ENCODE data around the gene SPDYE11.
"Not testable (repeated sequence)": the region's sequence is repeated elsewhere in the genome, so short reads cannot be mapped to it uniquely, and the experiment has no call there.

The SPDYE11 gene, protein sequence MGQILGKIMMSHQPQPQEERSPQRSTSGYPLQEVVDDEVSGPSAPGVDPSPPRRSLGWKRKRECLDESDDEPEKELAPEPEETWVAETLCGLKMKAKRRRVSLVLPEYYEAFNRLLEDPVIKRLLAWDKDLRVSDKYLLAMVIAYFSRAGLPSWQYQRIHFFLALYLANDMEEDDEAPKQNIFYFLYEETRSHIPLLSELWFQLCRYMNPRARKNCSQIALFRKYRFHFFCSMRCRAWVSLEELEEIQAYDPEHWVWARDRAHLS

DNA sequence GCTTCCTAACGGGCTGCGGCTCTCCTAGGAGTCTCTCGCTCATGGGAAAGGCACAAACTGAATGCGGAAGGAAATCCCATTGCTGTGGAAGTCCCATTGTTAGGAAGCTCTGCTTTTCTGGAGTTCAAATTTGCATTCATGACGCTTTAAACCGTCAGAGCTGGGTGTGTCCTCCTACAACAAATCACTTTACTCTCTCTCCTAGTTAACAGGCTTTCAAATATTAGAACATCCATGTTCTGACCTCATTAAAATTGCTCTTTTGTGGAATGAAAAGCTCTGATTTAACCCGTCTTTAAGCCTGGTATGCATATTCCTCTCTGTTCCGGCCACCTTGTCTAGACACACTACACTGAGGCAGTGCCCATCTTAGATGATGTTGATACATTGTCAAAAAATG, at the start of gene SPDYE11:
TSS of gene SPDYE11 (minus strand) at position 101 of the 400 bp plus-strand sequence. CDS start 1,800 bp downstream, outside the sequence.
- not testable (repeated sequence) for DNase-seq

DNA sequence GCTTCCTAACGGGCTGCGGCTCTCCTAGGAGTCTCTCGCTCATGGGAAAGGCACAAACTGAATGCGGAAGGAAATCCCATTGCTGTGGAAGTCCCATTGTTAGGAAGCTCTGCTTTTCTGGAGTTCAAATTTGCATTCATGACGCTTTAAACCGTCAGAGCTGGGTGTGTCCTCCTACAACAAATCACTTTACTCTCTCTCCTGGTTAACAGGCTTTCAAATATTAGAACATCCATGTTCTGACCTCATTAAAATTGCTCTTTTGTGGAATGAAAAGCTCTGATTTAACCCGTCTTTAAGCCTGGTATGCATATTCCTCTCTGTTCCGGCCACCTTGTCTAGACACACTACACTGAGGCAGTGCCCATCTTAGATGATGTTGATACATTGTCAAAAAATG, 28.2 kb upstream of the SPDYE11 start, which contains the start of gene SPDYE9:
TSS of gene SPDYE9 (minus strand) at position 101 of the 400 bp plus-strand sequence. CDS start 1,800 bp downstream, outside the sequence.
- DNase-seq: not testable (repeated sequence)

DNA sequence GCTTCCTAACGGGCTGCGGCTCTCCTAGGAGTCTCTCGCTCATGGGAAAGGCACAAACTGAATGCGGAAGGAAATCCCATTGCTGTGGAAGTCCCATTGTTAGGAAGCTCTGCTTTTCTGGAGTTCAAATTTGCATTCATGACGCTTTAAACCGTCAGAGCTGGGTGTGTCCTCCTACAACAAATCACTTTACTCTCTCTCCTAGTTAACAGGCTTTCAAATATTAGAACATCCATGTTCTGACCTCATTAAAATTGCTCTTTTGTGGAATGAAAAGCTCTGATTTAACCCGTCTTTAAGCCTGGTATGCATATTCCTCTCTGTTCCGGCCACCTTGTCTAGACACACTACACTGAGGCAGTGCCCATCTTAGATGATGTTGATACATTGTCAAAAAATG, 28.0 kb downstream of the SPDYE11 start, which contains the start of gene SPDYE8:
TSS of gene SPDYE8 (minus strand) at position 101 of the 400 bp plus-strand sequence. CDS start 1,800 bp downstream, outside the sequence.
- DNase-seq: not testable (repeated sequence)

DNA sequence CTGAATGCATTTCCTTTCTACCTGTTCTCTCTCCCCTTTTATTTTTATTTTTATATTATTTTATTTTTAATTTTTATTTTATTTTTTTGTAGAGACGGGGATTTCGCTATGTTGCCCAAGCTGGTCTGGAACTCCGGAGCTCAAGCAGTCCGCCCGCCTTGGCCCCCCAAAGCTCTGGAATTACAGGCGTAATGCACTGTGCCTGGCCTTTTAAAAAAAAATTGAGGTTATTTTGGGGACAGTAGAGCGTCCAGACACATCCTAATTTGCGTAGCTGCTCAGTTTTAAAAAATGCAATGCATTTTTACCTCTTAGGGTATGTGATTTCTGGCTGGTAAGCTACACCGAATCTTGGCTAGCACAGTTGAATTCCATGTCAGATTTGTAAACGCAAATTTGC, 51.2 kb downstream of the SPDYE11 start:
- not testable (repeated sequence) for DNase-seq

DNA sequence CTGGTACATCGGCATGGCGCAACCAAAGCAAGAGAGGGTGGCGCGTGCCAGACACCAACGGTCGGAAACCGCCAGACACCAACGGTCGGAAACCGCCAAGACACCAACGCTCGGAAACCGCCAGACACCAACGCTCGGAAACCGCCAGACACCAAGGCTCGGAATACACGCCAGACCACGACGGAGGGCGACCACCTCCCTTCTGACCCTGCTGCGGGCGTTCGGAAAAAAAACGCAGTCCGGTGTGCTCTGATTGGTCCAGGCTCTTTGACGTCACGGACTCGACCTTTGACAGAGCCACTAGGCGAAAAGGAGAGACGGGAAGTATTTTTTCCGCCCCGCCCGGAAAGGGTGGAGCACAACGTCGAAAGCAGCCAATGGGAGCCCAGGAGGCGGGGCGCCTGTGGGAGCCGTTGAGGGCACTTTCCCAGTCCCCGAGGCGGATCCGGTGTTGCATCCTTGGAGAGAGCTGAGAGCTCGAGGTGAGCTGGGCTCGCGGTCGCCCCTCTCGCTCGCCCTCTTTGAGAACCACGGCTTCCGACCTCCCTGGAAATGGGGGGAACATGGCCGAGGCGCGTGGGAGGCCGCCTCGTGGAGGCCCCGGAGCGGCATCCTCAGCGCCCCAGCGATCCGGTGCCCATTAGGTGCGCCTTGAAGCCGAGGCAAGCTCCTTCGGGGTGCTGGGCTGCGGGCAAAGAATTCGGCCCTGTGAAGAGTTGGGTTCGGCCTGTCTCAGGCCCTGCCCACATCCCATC, 51.8 kb downstream of the SPDYE11 start:
- not testable (repeated sequence) for DNase-seq

DNA sequence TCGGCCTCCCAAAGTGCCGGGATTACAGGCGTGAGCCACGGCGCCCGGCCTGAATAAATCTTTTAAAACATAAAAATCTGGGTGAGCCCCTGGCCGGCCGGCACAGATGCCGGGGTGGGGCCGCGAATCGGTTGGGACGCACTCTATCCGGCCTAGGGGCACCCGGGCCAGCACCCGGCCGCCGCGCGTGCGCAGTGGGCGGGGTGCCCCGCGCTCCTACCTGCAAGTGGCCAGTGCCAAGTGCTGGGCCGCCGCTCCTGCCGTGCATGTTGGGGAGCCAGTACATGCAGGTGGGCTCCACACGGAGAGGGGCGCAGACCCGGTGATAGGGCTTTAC, 52.4 kb downstream of the SPDYE11 start:
- not testable (repeated sequence) for DNase-seq

- not testable (repeated sequence) for DNase-seq
Observed at GRCh38 chr7:72997887-72998468, 59.7 kb downstream of the SPDYE11 start.
